H1 (cell line): ENCODE measurements around the gene CDHR2. TPM values are rescaled to one million over a fixed set of nuclear protein-coding genes. Genes with fewer than 3 reads are reported as not detected.

ENCODE experiments used
- CTCF ChIA-PET: fragments of 300-600 bp; sonication (Branson Sonifier 250); formaldehyde crosslinking; loops from one replicate; lab custom pipeline; 2021; ENCODE audit not compliant: partially characterized antibody; lab: Charles Lee
- POLR2A ChIA-PET: fragments of 300-600 bp; sonication (Branson Sonifier 250); formaldehyde crosslinking; loops from one replicate; lab custom pipeline; 2021; ENCODE audit warnings: inconsistent platforms; ENCODE audit not compliant: partially characterized antibody; lab: Charles Lee
- DNase-seq, 2 experiments: peaks; one replicate each; pipeline versions ENCODE4 v3.0.0 to v3.0.0-alpha.2; 2010 to 2022; ENCODE audit warnings: low spot score in 2 of 2, low read depth in 1 of 2, mixed read lengths in 1 of 2
- FAIRE-seq: peaks from 2 replicates; lab custom pipeline; 2011; peaks lifted over from hg19 to GRCh38; lab: Jason Lieb, UNC
- H2AFZ ChIP-seq: 2 replicates; pipeline ENCODE4 v1.8.1; 2012; ENCODE audit warnings: low read length, inconsistent platforms
- H2AK5ac ChIP-seq: 2 replicates; pipeline ENCODE4 v1.6.1; 2013; ENCODE audit warnings: low read depth, low read length
- H2BK120ac ChIP-seq: replicated peaks from 2 replicates; pipeline ENCODE3; 2013; ENCODE audit warnings: low read depth, low read length, inconsistent platforms
- H2BK12ac ChIP-seq: 2 replicates; pipeline ENCODE4 v1.6.1; 2013; ENCODE audit warnings: low read depth, low read length
- H2BK15ac ChIP-seq: 2 replicates; pipeline ENCODE4 v1.6.1; 2013; ENCODE audit warnings: low read length
- H2BK20ac ChIP-seq: 2 replicates; pipeline ENCODE4 v1.6.1; 2013; ENCODE audit warnings: low read length
- H2BK5ac ChIP-seq: 2 replicates; pipeline ENCODE4 v1.6.1; 2013; ENCODE audit warnings: low read depth, low read length
- H3K14ac ChIP-seq: 2 replicates; pipeline ENCODE4 v1.6.1; 2013; ENCODE audit warnings: inconsistent platforms; ENCODE audit not compliant: insufficient read length
- H3K18ac ChIP-seq: 2 replicates; pipeline ENCODE4 v1.6.1; 2013; ENCODE audit warnings: low read length; ENCODE audit errors: extremely low read depth
- H3K23ac ChIP-seq: 2 replicates; pipeline ENCODE4 v1.6.1; 2013; ENCODE audit warnings: inconsistent platforms; ENCODE audit not compliant: insufficient read length
- H3K23me2 ChIP-seq: 2 replicates; pipeline ENCODE4 v1.6.1; 2013; ENCODE audit warnings: low read depth, low read length
- H3K27ac ChIP-seq: 2 replicates; pipeline ENCODE4 v1.6.1; 2011; ENCODE audit warnings: low read depth, low read length, inconsistent platforms
- H3K27me3 ChIP-seq, 4 experiments: replicated peaks in 1 of 4; 1 replicate in 1 of 4; 2 replicates in 3 of 4; pipeline versions ENCODE4 v1.6.1 to v1.8.1; 2011 to 2013; ENCODE audit warnings: low read length in 3 of 4, mild to moderate bottlenecking in 3 of 4, inconsistent platforms in 2 of 4, mixed read lengths in 2 of 4, moderate library complexity in 1 of 4; ENCODE audit not compliant: control insufficient read depth in 3 of 4, insufficient read depth in 3 of 4; ENCODE audit errors: extremely low read depth in 1 of 4
- H3K36me3 ChIP-seq, 4 experiments: 2 replicates each; pipeline versions ENCODE4 v1.6.1 to v1.8.1; 2011 to 2013; ENCODE audit warnings: mild to moderate bottlenecking in 4 of 4, low read length in 3 of 4, moderate library complexity in 2 of 4, control low read depth in 1 of 4, inconsistent platforms in 1 of 4; ENCODE audit not compliant: insufficient read depth in 4 of 4, control insufficient read depth in 2 of 4
- H3K4ac ChIP-seq: replicated peaks from 2 replicates; pipeline ENCODE3; 2013; ENCODE audit warnings: low read length, low read depth, mixed read lengths, inconsistent platforms; ENCODE audit not compliant: insufficient read length
- H3K4me1 ChIP-seq, 4 experiments: replicated peaks in 1 of 4; 1 replicate in 1 of 4; 2 replicates in 3 of 4; pipeline versions ENCODE4 v1.6.1 to v1.8.1; 2011 to 2013; ENCODE audit warnings: low read length in 3 of 4, inconsistent platforms in 2 of 4, mixed read lengths in 1 of 4; ENCODE audit not compliant: insufficient read depth in 4 of 4, control insufficient read depth in 3 of 4
- H3K4me2 ChIP-seq, 2 experiments: 2 replicates each; pipeline versions ENCODE4 v1.6.1 to v1.8.1; 2011 to 2013; ENCODE audit warnings: low read depth in 2 of 2, low read length in 2 of 2, control low read depth in 1 of 2, inconsistent platforms in 1 of 2, mild to moderate bottlenecking in 1 of 2; ENCODE audit not compliant: insufficient read depth in 1 of 2
- H3K4me3 ChIP-seq, 4 experiments: fragments of 200-600, 300-600 bp in 1 of 4; sonication (generic), shearing (Covaris generic), sonication (Bioruptor Twin) in 1 of 4; 2 replicates each; pipeline versions ENCODE4 v1.5.1 to v1.8.1; 2011 to 2016; ENCODE audit warnings: low read length in 4 of 4, low read depth in 3 of 4, control low read depth in 2 of 4, inconsistent platforms in 2 of 4, mild to moderate bottlenecking in 2 of 4, mixed read lengths in 1 of 4, moderate library complexity in 1 of 4; ENCODE audit not compliant: insufficient read depth in 2 of 4; ENCODE audit errors: extremely low read depth in 1 of 4
- H3K56ac ChIP-seq: replicated peaks from 2 replicates; pipeline ENCODE3; 2013; ENCODE audit warnings: low read depth, mild to moderate bottlenecking, mixed read lengths, low read length, inconsistent platforms; ENCODE audit not compliant: insufficient read length
- H3K79me1 ChIP-seq: 2 replicates; pipeline ENCODE4 v1.6.1; 2013; ENCODE audit warnings: low read depth, low read length, control low read depth
- H3K79me2 ChIP-seq, 2 experiments: 2 replicates each; pipeline versions ENCODE4 v1.6.1 to v1.8.1; 2012 to 2013; ENCODE audit warnings: low read length in 2 of 2, mild to moderate bottlenecking in 2 of 2, inconsistent platforms in 1 of 2; ENCODE audit not compliant: insufficient read depth in 2 of 2, control insufficient read depth in 1 of 2
- H3K9ac ChIP-seq, 4 experiments: replicated peaks in 1 of 4; 1 replicate in 1 of 4; 2 replicates in 3 of 4; pipeline versions ENCODE4 v1.6.1 to v1.8.1; 2011 to 2013; ENCODE audit warnings: low read depth in 3 of 4, low read length in 3 of 4, control low read depth in 2 of 4, mild to moderate bottlenecking in 2 of 4, moderate library complexity in 2 of 4, inconsistent platforms in 1 of 4; ENCODE audit errors: extremely low read depth in 1 of 4
- H3K9me3 ChIP-seq, 2 experiments: 2 replicates each; pipeline versions ENCODE4 v1.6.1 to v1.8.1; 2012 to 2013; ENCODE audit warnings: mild to moderate bottlenecking in 2 of 2, moderate library complexity in 2 of 2, control low read depth in 1 of 2, inconsistent platforms in 1 of 2, low read depth in 1 of 2, low read length in 1 of 2, mixed read lengths in 1 of 2; ENCODE audit not compliant: insufficient read depth in 2 of 2
- H4K20me1 ChIP-seq, 2 experiments: replicated peaks in 1 of 2; 2 replicates each; pipeline versions ENCODE3 to v1.8.1; 2011 to 2013; ENCODE audit warnings: inconsistent platforms in 2 of 2, low read length in 2 of 2, mild to moderate bottlenecking in 1 of 2; ENCODE audit not compliant: insufficient read depth in 2 of 2, control insufficient read depth in 1 of 2
- H4K5ac ChIP-seq: 2 replicates; pipeline ENCODE4 v1.6.1; 2013; ENCODE audit warnings: low read length, low read depth, mixed read lengths, inconsistent platforms; ENCODE audit not compliant: insufficient read length
- H4K8ac ChIP-seq: 2 replicates; pipeline ENCODE4 v1.8.0; 2013; ENCODE audit warnings: mild to moderate bottlenecking, moderate library complexity, low read length, inconsistent platforms; ENCODE audit not compliant: insufficient read depth; ENCODE audit errors: extremely low read depth
- H4K91ac ChIP-seq: replicated peaks from 2 replicates; pipeline ENCODE3; 2013; ENCODE audit warnings: low read length, mixed read lengths, inconsistent platforms; ENCODE audit not compliant: insufficient read length
- HDAC2 ChIP-seq, 2 experiments: fragments of 300-600 bp in 1 of 2; sonication (generic) in 1 of 2; IDR thresholded peaks; 2 replicates each; pipeline ENCODE4 v1.6.1; 2011 to 2012; ENCODE audit warnings: low read depth in 2 of 2, low read length in 2 of 2, mild to moderate bottlenecking in 2 of 2, moderate library complexity in 2 of 2, borderline replicate concordance in 1 of 2, inconsistent platforms in 1 of 2
- JUN ChIP-seq: IDR thresholded peaks from 2 replicates; pipeline ENCODE4 v1.6.1; 2011; ENCODE audit warnings: low read depth, mild to moderate bottlenecking, improper control_type of control experiment, low read length
- KDM1A ChIP-seq: fragments of 200-600, 300-600 bp; sonication (generic); IDR thresholded peaks from 2 replicates; pipeline ENCODE4 v1.7.1; 2016; ENCODE audit warnings: mild to moderate bottlenecking, low read length, borderline replicate concordance
- NRF1 ChIP-seq: IDR thresholded peaks from 2 replicates; pipeline ENCODE4 v1.6.1; 2011; ENCODE audit warnings: mild to moderate bottlenecking, low read depth, low read length, improper control_type of control experiment
- USF2 ChIP-seq: IDR thresholded peaks from 2 replicates; pipeline ENCODE4 v1.6.1; 2011; ENCODE audit warnings: low read length, improper control_type of control experiment
- ZNF274 ChIP-seq: IDR thresholded peaks from 2 replicates; pipeline ENCODE4 v1.7.0; 2012; ENCODE audit warnings: low read length, borderline replicate concordance; ENCODE audit errors: extremely low read depth
- WGBS, 2 experiments: shearing (Covaris generic) in 1 of 2; methylation state at CpG; one replicate each; pipeline versions ENCODE4 v1.1.6 to v1.1.7; 2013 to 2015; ENCODE audit warnings: low lambda C conversion rate in 2 of 2, mixed read lengths in 2 of 2, inconsistent platforms in 1 of 2, low coverage in 1 of 2, missing lambda C conversion rate in 1 of 2; ENCODE audit not compliant: insufficient replicate concordance in 2 of 2, insufficient coverage in 1 of 2, insufficient read length in 1 of 2; ENCODE audit errors: extremely low coverage in 1 of 2, missing lambda C conversion rate in 1 of 2; 5-methylcytosine and 5-hydroxymethylcytosine counted together
- polyA plus RNA-seq, 7 experiments: library from polyadenylated mRNA; depleted of rRNA in 3 of 7; stranded (reverse) in 5 of 7; unstranded in 2 of 7; fragments of >200 nt in 5 of 7; fragments of 200-250 nt in 2 of 7; gene quantifications; 1 replicate in 5 of 7; 2 replicates in 1 of 7; 4 replicates in 1 of 7; pipeline versions ENCODE4 v1.2.1 to v1.2.3, GENCODE V29; 2011 to 2013; ENCODE audit warnings: missing spikeins in 2 of 7, mixed read lengths in 2 of 7
- total RNA-seq: library from RNA; stranded (reverse); fragmentation: NEBNext Ultra II Directional; extraction: Animal tissue kit (Norgen Biotek cat#: 25700); gene quantifications from 2 replicates; pipeline ENCODE4 v1.2.1, GENCODE V29; 2021

Gene CDHR2
- total and polyA plus RNA-seq, 2 of the 8 experiments (the other 6 are each of a cell fraction or from before 2014, with no cell fraction given) = 0.02 to 0.43 TPM

- WGBS, 2 experiments = 76% methylated on average over 10 of the region's 15 CpGs; no CpG with 5 or more reads in 1 of the 2 experiments
- H3K4me1 ChIP-seq = peaks cover 0 to 27% (median 16%) of the 10 kb centered on the region in 4 experiments; a peak in 6 of 7 replicates
- 0 out of 2 replicates have a peak overlapping the region, but pooled peaks have one; percentile 24 for H2BK5ac ChIP-seq
- H4K8ac ChIP-seq = peak overlapping the region; percentile 10
- no peaks in the 10 kb centered on the region for H3K79me1 ChIP-seq
- TF ChIP-seq JUN (no peak), HDAC2 (IDR thresholded peaks at IDR 0.05; ENCODE audit: borderline replicate concordance in 1 of 2, low read depth in 2 of 2, low read length in 2 of 2) (no peak), NRF1 (no peak), USF2 (no peak), ZNF274 (no peak), KDM1A (no peak)
- H3K79me2 ChIP-seq = no peaks in the 10 kb centered on the region
- no peaks in the 10 kb centered on the region for H3K9me3 ChIP-seq
- H3K18ac ChIP-seq = no peak overlapping the region
- H2AFZ ChIP-seq = no peak overlapping the region; the same call in 1 of the 2 replicates
- H3K4me3 ChIP-seq = no peak overlapping the region
- no peak overlapping the region for H2BK20ac ChIP-seq
- no peak overlapping the region for H3K23ac ChIP-seq
- no peak overlapping the region for H2BK15ac ChIP-seq
- H3K27ac ChIP-seq = no peak overlapping the region
- H3K23me2 ChIP-seq = peaks cover 5% of the 10 kb centered on the region; the same call in 1 of the 2 replicates
- H3K36me3 ChIP-seq = no peaks in the 10 kb centered on the region
- peak overlapping the region; percentile 17 for H2AK5ac ChIP-seq
- no peak overlapping the region; a peak in 1 of 7 replicates for H3K9ac ChIP-seq
- CTCF ChIA-PET = interaction anchor here (0.9 to 4.4 kb wide), 3 partner anchors 12 to 18 kb away, joined by 4 to 14 read pairs (median 4); partner anchors contain the start of genes EIF4E1B and SNCB
- peak overlapping the region; percentile 84 for H4K91ac ChIP-seq
- H4K20me1 ChIP-seq = no peaks in the 10 kb centered on the region
- POLR2A ChIA-PET = interaction anchor here (0.7 to 1.3 kb wide), 4 partner anchors 8 to 104 kb away, joined by 3 to 4 read pairs (median 3); no protein-coding TSS in a partner anchor
- H3K14ac ChIP-seq = no peak overlapping the region
- no peak overlapping the region for H3K56ac ChIP-seq
- no peak for FAIRE-seq
- no peak overlapping the region for H2BK120ac ChIP-seq
- no peak for DNase-seq
- no peak overlapping the region for H4K5ac ChIP-seq
- peak overlapping the region; percentile 32 to 45; a peak in 2 of 4 replicates for H3K4me2 ChIP-seq
- no peak overlapping the region for H3K4ac ChIP-seq
- H3K27me3 ChIP-seq = no peaks in the 10 kb centered on the region
- no peak overlapping the region; the same call in 1 of the 2 replicates for H2BK12ac ChIP-seq
Measured at GRCh38 chr5:176642675-176643490, 93.7 kb downstream of the CDHR2 start.
